ENCODE data around the gene MLANA. TPM values are rescaled to one million over a fixed set of nuclear protein-coding genes. Genes with fewer than 3 reads are reported as not detected.

MLANA gene
- total RNA-seq, 1 donor from 2014 or later: 12.1 TPM

- Mint-ChIP-seq H3K4me1 (ENCODE audit: unreplicated experiment) (no peaks in the 10 kb centered on the region), H3K27ac (no peak overlapping the region), H3K4me3 (no peak overlapping the region), H3K36me3 (peaks cover 9% of the 10 kb centered on the region), H3K27me3 (no peaks in the 10 kb centered on the region), H3K9me3 (no peaks in the 10 kb centered on the region)
- no peak for DNase-seq (ENCODE audit: extremely low spot score, unreplicated experiment)
- no peak for TF ChIP-seq CTCF (conservative IDR thresholded peaks at IDR 0.05)
These were observed 11.7 kb downstream of the MLANA start for GRCh38 chr9:5902377-5902776.

- H3K36me3 Mint-ChIP-seq: peaks cover 9% of the 10 kb centered on the region
- no peak overlapping the region for H3K27ac Mint-ChIP-seq
- H3K4me1 Mint-ChIP-seq (ENCODE audit: unreplicated experiment): peaks cover 2% of the 10 kb centered on the region
- no peak for DNase-seq (ENCODE audit: extremely low spot score, unreplicated experiment)
- H3K9me3 Mint-ChIP-seq: no peaks in the 10 kb centered on the region
- no peaks in the 10 kb centered on the region for H3K27me3 Mint-ChIP-seq
- no peak overlapping the region for H3K4me3 Mint-ChIP-seq
- TF ChIP-seq CTCF (conservative IDR thresholded peaks at IDR 0.05): no peak
These were observed 18.2 kb downstream of the MLANA start for GRCh38 chr9:5908918-5909317.

GRCh38 chr9:5909976-5910375, 19.3 kb downstream of the MLANA start:
- DNase-seq (ENCODE audit: extremely low spot score, unreplicated experiment): no peak
- Mint-ChIP-seq H3K27me3 (no peaks in the 10 kb centered on the region), H3K9me3 (no peaks in the 10 kb centered on the region), H3K4me1 (ENCODE audit: unreplicated experiment) (peaks cover 3% of the 10 kb centered on the region), H3K36me3 (peaks cover 8% of the 10 kb centered on the region), H3K27ac (no peak overlapping the region), H3K4me3 (no peak overlapping the region)
- no peak for TF ChIP-seq CTCF (conservative IDR thresholded peaks at IDR 0.05)

GRCh38 chr9:5910413-5911057, 19.8 kb downstream of the MLANA start:
- H3K4me1 Mint-ChIP-seq (ENCODE audit: unreplicated experiment): peaks cover 3% of the 10 kb centered on the region
- no peaks in the 10 kb centered on the region for H3K27me3 Mint-ChIP-seq
- H3K27ac Mint-ChIP-seq: no peak overlapping the region
- no peak overlapping the region for H3K4me3 Mint-ChIP-seq
- peaks cover 3% of the 10 kb centered on the region for H3K36me3 Mint-ChIP-seq
- no peak for TF ChIP-seq CTCF (conservative IDR thresholded peaks at IDR 0.05)
- DNase-seq (ENCODE audit: extremely low spot score, unreplicated experiment): no peak
- H3K9me3 Mint-ChIP-seq: no peaks in the 10 kb centered on the region

GRCh38 chr9:5915438-5915837, 24.7 kb downstream of the MLANA start:
- Mint-ChIP-seq H3K36me3 (peaks cover 11% of the 10 kb centered on the region), H3K4me3 (no peak overlapping the region), H3K9me3 (no peaks in the 10 kb centered on the region), H3K27me3 (no peaks in the 10 kb centered on the region), H3K27ac (no peak overlapping the region), H3K4me1 (ENCODE audit: unreplicated experiment) (peaks cover 3% of the 10 kb centered on the region)
- TF ChIP-seq CTCF (conservative IDR thresholded peaks at IDR 0.05): no peak
- no peak for DNase-seq (ENCODE audit: extremely low spot score, unreplicated experiment)

- peaks cover 3% of the 10 kb centered on the region for H3K4me1 Mint-ChIP-seq (ENCODE audit: unreplicated experiment)
- no peak overlapping the region for H3K4me3 Mint-ChIP-seq
- H3K27me3 Mint-ChIP-seq: no peaks in the 10 kb centered on the region
- no peak for TF ChIP-seq CTCF (conservative IDR thresholded peaks at IDR 0.05)
- H3K36me3 Mint-ChIP-seq: peaks cover 25% of the 10 kb centered on the region
- no peaks in the 10 kb centered on the region for H3K9me3 Mint-ChIP-seq
- no peak overlapping the region for H3K27ac Mint-ChIP-seq
- DNase-seq (ENCODE audit: extremely low spot score, unreplicated experiment): no peak
These were observed 26.6 kb downstream of the MLANA start for GRCh38 chr9:5917273-5917672.

All from type B pancreatic cell (in vitro differentiated cells).